Effector memory CD4-positive, alpha-beta T cell (primary cell): ENCODE data around the gene G0S2.
A peak's percentile ranks its signal among the peaks of the same experiment; 100 is the strongest.

Source experiments
- DNase-seq, 3 donors: peaks; one replicate each; pipeline ENCODE4 v3.0.0-alpha.2; 2020
- H3K27ac ChIP-seq: 2 replicates; pipeline ENCODE4 v1.7.0; 2013; ENCODE audit warnings: mild to moderate bottlenecking, low read length, moderate library complexity; ENCODE audit not compliant: insufficient read depth, poor library complexity, severe bottlenecking
- H3K27me3 ChIP-seq: replicated peaks from 2 replicates; pipeline ENCODE4 v1.7.0; 2013; ENCODE audit warnings: mild to moderate bottlenecking, low read length; ENCODE audit not compliant: insufficient read depth, control insufficient read depth, poor library complexity, severe bottlenecking
- H3K36me3 ChIP-seq: 2 replicates; pipeline ENCODE4 v1.7.0; 2013; ENCODE audit warnings: mild to moderate bottlenecking, low read length, moderate library complexity; ENCODE audit not compliant: control insufficient read depth, insufficient read depth
- H3K4me1 ChIP-seq: 2 replicates; pipeline ENCODE4 v1.7.0; 2013; ENCODE audit warnings: low read length, mild to moderate bottlenecking; ENCODE audit not compliant: control insufficient read depth, insufficient read depth, poor library complexity, severe bottlenecking
- H3K4me3 ChIP-seq: 2 replicates; pipeline ENCODE4 v1.7.0; 2013; ENCODE audit warnings: low read length, low read depth, mild to moderate bottlenecking; ENCODE audit not compliant: insufficient read depth, poor library complexity, severe bottlenecking
- H3K9me3 ChIP-seq: 2 replicates; pipeline ENCODE4 v1.7.0; 2013; ENCODE audit warnings: mild to moderate bottlenecking, low read length, moderate library complexity; ENCODE audit not compliant: control insufficient read depth
- total RNA-seq, 3 donors: gene quantifications; one replicate each; lab custom pipeline; 2026; lab: John Stamatoyannopoulos, UW

Gene G0S2, protein sequence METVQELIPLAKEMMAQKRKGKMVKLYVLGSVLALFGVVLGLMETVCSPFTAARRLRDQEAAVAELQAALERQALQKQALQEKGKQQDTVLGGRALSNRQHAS
- 1.1 to 9.5 (median 1.4) reads per million in 3 donors for total RNA-seq

DNA sequence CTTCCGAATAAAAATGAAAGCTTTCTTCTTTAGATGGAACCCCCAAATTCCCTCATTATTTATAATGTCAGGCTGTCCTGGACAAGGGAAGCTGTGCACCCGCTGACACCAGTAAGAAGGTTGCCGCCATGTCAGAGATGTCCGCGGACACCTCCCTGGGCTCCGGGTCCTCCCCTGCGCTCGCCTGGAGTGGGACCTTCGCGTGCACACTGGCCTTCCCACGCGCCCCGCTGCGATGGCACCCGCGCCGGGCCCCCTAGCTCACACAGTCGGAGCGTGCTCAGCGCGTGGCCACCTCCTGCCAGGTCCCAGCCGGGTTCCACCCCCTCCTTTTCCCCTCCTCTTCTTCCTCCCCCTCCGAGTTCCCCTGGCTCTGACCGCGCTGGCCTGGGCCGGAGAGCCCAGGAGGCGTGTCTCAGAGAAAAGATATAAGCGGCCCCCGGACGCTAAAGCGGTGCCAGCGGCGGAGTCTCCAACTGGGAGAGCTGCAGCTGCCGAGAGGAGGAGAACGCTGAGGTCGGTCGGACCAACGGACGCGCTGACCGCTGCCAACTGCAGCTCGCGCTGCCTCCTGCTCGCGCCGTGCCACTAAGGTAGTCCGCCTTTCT is at the start of gene G0S2:
TSS of gene G0S2 (plus strand) at position 456 of the 608 bp plus-strand sequence. CDS start 273 bp downstream, outside the sequence.
- H3K36me3 ChIP-seq, result no peaks in the 10 kb centered on the region
- no peaks in the 10 kb centered on the region for H3K27me3 ChIP-seq
- peak within 1 kb of the TSS; percentile 4 for H3K27ac ChIP-seq
- H3K9me3 ChIP-seq, result no peaks in the 10 kb centered on the region
- DNase-seq, result peak in 1 of 3 donors; percentile 17
- H3K4me1 ChIP-seq, result peaks cover 33% of the 10 kb centered on the region
- peak within 1 kb of the TSS; percentile 61 for H3K4me3 ChIP-seq

DNA sequence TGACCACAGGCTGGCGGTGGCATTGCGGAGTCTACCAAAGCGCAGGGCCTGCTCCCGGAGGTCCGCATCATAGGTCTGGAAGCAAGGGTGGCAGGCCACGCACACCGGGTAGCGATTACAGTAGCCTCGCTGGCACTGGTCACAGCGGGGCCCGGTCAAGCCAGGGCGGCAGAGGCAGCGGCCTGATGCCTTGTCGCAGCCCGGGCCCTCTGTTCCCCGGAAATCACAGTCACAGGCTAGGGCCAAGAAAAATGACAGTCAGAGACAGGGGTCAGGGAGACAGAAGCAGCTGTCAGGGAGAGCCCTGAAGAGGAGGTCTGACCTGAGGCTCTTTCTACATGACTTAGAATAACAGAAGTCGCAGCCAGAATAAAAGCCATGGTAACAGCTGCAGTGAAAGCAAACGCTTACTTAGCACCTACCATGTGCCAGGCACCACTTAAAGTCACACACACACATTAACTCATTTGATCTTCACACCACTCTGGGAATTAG is 49.4 kb upstream of the G0S2 start:
- H3K4me1 ChIP-seq, result peaks cover 5% of the 10 kb centered on the region
- no peaks in the 10 kb centered on the region for H3K9me3 ChIP-seq
- no peaks in the 10 kb centered on the region for H3K27me3 ChIP-seq
- no peak for DNase-seq
- H3K27ac ChIP-seq, result no peak overlapping the region
- no peak overlapping the region for H3K4me3 ChIP-seq
- no peaks in the 10 kb centered on the region for H3K36me3 ChIP-seq

DNA sequence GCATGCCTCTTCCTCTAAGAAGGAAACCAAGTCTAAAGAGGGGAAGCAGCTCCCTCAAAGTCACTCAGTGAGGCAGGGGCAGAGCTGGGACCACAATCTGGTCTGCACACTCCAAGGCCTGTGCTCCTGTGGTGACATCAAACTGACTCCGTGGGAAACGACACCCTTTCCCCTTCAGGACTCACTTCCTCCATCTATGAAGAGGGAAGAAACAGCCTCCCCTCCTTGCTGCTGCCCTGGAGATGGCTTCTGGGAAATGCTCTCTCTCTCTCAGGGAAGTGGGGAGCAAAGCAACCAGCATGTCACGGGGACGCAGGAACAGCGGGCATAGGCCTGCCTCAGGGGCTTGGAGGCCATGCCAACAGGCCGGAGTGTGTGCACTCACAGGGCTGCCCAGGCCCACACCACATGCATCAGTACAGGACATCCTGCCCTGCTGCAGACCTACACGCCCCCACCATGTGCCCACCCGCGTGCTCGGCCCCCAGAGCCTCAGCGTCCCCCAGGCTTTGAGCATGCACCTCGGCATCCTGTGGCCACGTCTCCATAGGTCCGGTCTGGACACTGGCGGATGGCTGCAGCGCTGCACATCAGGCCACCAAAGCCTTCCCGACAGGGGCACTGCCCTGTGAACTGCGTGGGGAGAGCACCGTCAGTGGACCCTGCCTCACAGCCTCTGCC is 48.7 kb upstream of the G0S2 start:
- DNase-seq, result no peak
- Histone ChIP-seq H3K27me3 (no peaks in the 10 kb centered on the region), H3K4me3 (no peak overlapping the region), H3K27ac (no peak overlapping the region), H3K9me3 (no peaks in the 10 kb centered on the region), H3K36me3 (no peaks in the 10 kb centered on the region), H3K4me1 (peaks cover 5% of the 10 kb centered on the region)

GRCh38 chr1:209627027-209627731 is 48.0 kb upstream of the G0S2 start:
- H3K27ac ChIP-seq, result no peak overlapping the region
- H3K36me3 ChIP-seq, result no peaks in the 10 kb centered on the region
- no peaks in the 10 kb centered on the region for H3K27me3 ChIP-seq
- no peaks in the 10 kb centered on the region for H3K9me3 ChIP-seq
- no peak for DNase-seq
- peaks cover 5% of the 10 kb centered on the region for H3K4me1 ChIP-seq
- no peak overlapping the region for H3K4me3 ChIP-seq

DNA sequence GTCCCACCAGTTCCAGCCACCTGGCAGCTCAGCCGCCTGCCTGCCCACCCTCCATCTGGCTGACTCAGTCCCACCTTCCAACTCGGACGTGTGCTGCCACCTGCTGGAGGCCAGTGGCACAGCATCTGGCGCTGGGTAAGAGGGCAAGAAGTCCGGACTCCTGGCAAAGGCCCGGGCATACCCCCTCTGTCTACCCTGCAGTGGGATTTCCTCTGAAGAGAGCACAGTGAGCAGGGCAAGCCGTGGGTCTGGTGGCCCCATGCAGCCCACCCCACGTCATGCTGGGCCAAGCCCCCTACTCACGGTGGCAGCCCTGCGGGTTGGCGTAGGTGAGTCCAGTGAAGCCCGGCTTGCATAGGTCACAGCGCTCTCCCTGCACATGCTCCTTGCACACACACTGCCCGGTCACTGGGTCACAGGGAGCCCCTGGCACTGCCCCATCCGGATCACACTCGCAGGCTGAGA is 47.4 kb upstream of the G0S2 start:
- H3K27me3 ChIP-seq, result no peaks in the 10 kb centered on the region
- H3K9me3 ChIP-seq, result no peaks in the 10 kb centered on the region
- H3K27ac ChIP-seq, result no peak overlapping the region
- H3K36me3 ChIP-seq, result no peaks in the 10 kb centered on the region
- peaks cover 5% of the 10 kb centered on the region for H3K4me1 ChIP-seq
- no peak overlapping the region for H3K4me3 ChIP-seq
- peak; percentile 39 to 56 (median 47) for DNase-seq

DNA sequence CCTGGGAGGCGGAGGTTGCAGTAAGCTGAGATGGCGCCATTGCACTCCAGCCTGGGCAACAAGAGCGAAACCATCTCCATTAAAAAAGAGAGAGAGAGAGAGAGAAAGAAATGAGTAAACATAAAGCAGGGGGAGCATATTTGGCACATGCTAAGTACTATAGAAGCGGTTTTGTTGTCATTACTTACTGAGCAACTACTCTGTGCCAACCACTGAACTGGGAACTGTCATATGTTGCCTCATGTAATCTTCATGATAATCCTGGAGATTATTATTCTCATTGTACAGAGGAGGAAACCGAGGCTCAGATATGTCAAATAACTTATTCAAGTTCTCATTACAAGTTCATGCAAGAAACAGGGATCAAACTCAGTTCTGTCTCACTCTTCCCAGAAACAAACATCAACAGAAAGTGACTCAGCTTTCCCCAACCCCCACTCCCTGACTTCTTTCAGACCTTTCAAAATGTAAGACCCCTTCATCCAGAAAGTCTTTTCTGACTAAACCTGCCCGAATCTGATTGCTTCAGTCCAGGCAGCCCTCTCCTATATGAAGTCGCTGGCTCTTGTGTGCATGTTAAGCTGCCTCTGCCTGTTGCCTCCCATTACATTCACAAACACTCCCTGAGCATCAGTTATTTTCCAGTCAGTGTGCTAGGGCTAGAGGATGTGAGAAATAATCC is 46.5 kb upstream of the G0S2 start:
- H3K9me3 ChIP-seq, result no peaks in the 10 kb centered on the region
- no peak overlapping the region for H3K27ac ChIP-seq
- no peak overlapping the region for H3K4me3 ChIP-seq
- H3K4me1 ChIP-seq, result peaks cover 5% of the 10 kb centered on the region
- H3K36me3 ChIP-seq, result no peaks in the 10 kb centered on the region
- no peaks in the 10 kb centered on the region for H3K27me3 ChIP-seq
- DNase-seq, result no peak

- Histone ChIP-seq H3K4me1 (peaks cover 5% of the 10 kb centered on the region), H3K27ac (no peak overlapping the region), H3K9me3 (no peaks in the 10 kb centered on the region)
Observed at GRCh38 chr1:209629621-209630382, 45.4 kb upstream of the G0S2 start.

GRCh38 chr1:209630383-209631225 is 44.6 kb upstream of the G0S2 start:
- Histone ChIP-seq H3K4me1 (peaks cover 5% of the 10 kb centered on the region), H3K4me3 (no peak overlapping the region), H3K27me3 (no peaks in the 10 kb centered on the region), H3K9me3 (no peaks in the 10 kb centered on the region), H3K36me3 (no peaks in the 10 kb centered on the region), H3K27ac (no peak overlapping the region)
- DNase-seq, result no peak

More at GRCh38 chr1:209629621-209630382, 45.4 kb upstream of the G0S2 start:
- no peak overlapping the region for H3K4me3 ChIP-seq
- no peaks in the 10 kb centered on the region for H3K27me3 ChIP-seq
- no peak for DNase-seq
- no peaks in the 10 kb centered on the region for H3K36me3 ChIP-seq
